ENCODE results near the gene GTPBP4.
"Not testable (repeated sequence)": the region's sequence is repeated elsewhere in the genome, so short reads cannot be mapped to it uniquely, and the experiment has no call there.

The GTPBP4 gene

DNA sequence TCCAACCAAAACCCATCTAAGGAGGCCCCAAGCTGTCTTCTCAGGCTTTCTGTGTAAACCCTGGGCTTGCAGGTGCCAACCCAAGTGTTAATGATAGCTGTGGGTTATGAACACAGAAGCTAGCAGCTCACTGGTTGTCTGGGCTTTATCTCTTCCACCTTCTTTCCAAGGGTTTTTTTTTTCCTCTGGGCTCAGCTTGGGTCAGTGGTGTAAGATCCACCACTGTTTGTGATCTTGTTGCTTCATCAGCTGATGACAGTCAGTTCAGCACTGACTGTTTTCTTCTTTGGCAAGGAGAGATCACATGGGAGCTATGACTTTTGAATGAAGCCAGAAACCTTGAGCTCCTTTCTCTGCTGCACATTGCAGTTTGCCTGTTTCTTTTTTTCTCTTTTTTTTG, 4.6 kb downstream of the GTPBP4 start:
- DNase-seq = no peak

- no peak for DNase-seq
Measured at GRCh38 chr10:994836-995558, 6.8 kb downstream of the GTPBP4 start.

DNA sequence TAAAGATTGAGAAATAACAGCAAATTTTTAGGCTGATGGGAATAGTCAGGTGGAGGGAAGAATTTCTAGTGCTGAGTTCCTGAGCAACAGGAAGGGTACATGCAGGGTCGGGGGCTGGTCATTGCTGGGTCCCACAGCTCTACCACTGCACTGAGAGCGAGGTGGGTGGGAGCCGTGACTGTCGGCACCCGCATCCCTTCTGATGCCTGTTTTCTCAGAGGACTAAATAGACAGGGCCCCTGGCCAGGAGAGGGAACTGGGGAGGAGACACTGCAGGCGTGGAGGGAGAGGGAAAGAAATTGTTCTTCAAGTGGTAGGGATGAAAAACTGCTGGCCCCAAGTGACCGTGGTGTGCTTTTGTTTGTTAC, 7.3 kb downstream of the GTPBP4 start:
- DNase-seq = no peak

DNA sequence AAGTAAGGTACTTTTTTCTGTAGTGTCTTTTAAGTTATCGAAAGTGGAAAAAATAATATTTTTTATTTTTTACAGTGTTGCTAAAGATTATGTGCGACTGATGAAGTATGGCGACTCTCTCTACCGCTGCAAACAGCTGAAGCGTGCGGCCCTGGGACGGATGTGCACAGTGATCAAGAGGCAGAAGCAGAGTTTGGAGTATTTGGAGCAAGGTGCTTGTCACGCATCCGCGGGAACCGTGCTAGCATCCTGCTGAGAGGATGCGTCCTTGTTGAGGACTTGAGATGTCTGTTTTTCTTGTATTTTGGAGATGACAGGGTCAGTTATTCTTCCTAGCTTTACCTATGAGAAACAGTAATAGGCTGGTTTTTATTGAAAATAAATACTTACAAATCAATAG, 7.8 kb downstream of the GTPBP4 start:
- DNase-seq = no peak

DNA sequence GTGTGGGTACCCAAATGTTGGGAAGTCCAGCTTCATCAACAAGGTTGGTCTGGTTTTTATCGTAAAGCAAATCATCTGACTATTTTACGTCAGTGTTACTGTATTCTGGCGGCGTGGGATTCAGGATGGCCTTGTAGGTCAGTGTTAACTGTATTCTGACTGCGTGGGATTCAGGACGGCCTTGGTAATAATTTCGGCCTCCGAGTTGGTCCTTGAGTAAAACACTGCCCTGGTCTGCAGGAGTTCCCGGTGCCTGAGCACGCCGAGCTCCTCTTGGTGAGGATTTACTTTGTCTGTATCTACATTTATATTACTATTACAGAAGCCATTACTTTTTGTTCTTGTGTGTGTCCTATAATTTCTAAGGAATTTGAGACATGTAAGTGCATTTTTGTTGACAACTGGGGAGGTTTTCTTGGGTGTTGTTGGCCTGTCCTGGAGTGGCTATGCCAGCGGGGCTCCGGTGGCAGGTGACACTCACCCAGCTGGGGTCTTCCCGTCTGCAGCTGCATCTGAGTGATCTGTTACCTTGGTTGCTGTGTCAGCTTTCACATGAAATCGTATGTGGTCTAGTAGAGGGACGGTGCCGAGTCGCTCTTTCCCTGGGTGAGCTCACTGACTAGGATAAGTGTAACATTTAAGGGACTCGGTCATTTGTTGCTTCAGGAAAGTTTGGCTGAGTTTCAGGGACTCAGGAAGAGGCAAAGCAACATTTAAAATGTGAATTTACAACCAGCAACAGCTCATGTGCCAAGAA, 9.2 kb downstream of the GTPBP4 start:
- DNase-seq = no peak

- DNase-seq = no peak
Measured at GRCh38 chr10:1002425-1003006, 14.3 kb downstream of the GTPBP4 start.

GRCh38 chr10:1003884-1004670, 15.8 kb downstream of the GTPBP4 start:
- DNase-seq = no peak

- DNase-seq = no peak
Measured at GRCh38 chr10:1006573-1006972, 18.3 kb downstream of the GTPBP4 start.

DNA sequence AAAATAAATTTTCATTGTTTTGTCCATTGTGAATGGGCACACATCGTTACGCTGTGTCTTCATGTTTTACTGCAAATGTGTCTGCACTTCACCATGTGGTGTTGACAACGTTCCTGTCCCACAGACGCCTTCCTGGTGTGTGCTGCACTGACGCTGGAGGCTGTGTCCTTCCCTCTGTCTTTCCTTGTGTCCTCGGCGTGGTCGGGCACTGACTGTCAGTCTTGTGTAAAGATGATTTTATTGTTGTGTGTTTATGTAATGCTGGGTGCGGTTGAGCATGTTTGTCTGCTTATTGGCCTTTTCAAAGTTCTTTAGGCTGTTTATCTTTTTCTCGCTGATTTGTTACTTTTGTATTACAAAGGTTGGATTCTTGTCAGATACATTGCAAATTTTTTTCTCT, 19.3 kb downstream of the GTPBP4 start:
- DNase-seq = no peak

DNA sequence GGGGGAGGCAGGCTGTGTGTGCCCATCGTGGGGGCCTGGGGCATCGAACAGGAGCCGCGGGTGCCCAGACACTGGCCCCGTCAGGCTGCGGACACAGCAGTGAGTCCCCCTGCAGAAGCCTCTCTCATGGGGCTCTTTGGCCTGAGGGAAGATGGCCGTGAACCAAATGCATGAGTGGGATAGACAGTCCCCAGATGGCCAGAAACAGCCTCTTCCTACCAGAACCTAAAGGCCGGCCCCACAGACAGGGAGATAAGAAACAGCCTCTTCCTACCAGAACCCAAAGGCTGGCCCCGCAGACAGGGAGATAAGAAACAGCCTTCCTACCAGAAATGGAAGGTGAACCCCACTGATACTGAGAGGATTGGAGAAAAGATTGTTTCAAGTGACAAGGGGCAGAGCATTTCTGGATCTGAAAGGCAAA, 20.8 kb downstream of the GTPBP4 start:
- no peak for DNase-seq

- DNase-seq = not testable (repeated sequence)
Measured at GRCh38 chr10:1009947-1010346, 21.7 kb downstream of the GTPBP4 start.

- DNase-seq = no peak
Measured at GRCh38 chr10:1010703-1011102, 22.5 kb downstream of the GTPBP4 start.

DNA sequence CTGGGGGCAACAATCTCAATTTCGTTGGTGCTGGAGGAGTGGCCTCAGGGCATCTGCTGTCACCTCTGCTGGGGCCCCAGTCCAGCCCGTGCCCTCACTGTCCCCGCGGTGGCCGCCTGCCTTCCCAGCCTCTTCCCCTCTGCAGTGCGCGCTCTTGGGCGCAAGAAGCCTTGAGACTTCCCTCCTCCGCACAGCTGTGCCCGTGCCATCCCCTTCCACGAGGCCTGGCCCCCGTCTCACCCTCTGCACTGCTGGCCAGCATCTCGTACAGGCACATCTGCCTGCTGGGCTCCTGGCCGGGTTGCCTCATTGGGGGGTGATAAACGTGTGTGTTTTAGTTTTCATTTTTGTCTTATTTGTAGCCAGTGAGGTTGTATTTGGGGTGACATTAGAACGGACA, 23.5 kb downstream of the GTPBP4 start:
- no peak for DNase-seq

- DNase-seq = no peak
Measured at GRCh38 chr10:1015688-1016087, 27.5 kb downstream of the GTPBP4 start.

DNA sequence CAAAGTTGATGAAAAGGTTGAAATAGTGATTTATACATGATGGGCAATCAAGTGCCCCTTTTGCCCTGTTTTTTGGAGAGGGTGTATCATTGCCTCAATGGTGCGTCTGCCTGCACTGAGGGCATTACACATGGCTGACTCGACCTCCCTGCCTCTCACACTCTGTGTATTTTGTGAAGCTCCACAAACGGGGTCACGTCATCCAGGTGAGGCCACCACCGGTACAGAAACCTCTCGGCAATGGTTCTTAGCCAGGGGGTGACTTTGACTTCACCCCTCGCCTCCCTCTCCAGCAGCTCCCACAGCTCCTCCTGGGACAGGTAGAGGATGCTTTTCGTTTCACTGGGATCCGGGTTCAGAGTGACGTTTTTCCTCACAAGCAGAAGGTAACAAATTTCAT, 31.1 kb downstream of the GTPBP4 start:
- DNase-seq = no peak

DNA sequence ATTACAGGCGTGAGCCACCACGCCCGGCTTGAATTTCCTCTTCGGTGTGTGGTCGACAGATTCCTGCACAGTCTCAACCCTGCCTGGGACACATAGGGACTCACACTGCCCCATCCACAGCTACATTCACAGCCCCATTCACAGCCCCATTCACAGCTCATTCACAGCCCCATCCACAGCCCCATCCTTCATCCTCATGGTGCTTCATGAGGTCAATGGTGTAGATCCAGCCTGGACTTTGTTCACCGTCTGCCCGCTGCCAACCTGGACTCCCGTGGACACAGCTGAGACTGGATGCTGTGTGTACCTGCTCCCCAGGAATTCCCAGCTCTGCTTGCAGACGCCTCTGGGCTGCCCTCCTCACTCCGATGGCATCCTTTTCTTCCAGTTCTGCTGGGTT, 32.2 kb downstream of the GTPBP4 start:
- DNase-seq = no peak

GRCh38 chr10:1020958-1021357, 32.7 kb downstream of the GTPBP4 start:
- DNase-seq = no peak

GRCh38 chr10:1022413-1022812, 34.2 kb downstream of the GTPBP4 start:
- no peak for DNase-seq

GRCh38 chr10:1024103-1024502, 35.9 kb downstream of the GTPBP4 start:
- DNase-seq = no peak

- DNase-seq = no peak
Measured at GRCh38 chr10:1025683-1026082, 37.4 kb downstream of the GTPBP4 start, which contains the start of gene IDI2. IDI2 (minus strand) TSS chr10:1025859; CDS start chr10:1024723, 1,136 bp downstream.

DNA sequence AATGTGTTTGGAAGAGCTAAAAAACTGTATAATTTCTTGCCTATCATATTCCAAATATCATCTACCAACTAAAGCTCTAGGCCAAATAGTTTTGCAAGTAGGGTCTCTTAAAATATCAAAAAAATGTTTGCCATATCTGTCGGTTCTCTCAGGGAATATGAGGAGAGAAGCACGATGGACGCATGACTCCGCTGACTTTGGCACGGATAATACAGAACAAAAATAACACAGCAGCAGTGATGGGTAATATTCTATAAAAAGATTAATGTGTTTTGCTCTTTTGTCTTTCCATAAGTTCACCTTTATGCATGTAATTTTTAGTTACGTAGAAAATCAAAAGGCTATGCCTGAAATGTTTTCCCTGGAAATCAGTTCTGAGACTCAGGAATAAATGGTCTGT, 38.3 kb downstream of the GTPBP4 start:
- DNase-seq = no peak

- DNase-seq = no peak
Measured at GRCh38 chr10:1029838-1030237, 41.6 kb downstream of the GTPBP4 start.

DNA sequence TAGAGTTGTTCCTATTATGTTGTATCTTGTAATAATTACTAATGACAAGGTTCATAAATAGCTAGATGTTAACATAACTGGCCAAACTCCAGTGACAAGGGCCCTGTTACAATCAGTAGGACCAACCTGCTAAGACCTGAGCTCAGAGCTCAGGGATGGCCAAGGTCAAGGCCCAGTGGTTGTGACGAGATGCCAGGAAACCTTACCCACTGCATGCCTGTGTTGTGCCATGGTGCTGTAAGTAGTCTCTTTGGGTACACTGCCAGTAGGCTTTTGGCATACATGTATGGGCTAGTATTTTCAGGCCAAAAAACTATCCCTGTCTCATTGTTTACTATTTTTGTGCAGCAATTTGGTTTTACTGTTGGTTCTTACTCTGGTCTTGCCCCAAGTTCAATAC, 45.4 kb downstream of the GTPBP4 start:
- no peak for DNase-seq
